ENCODE measurements around the gene MATN3. TPM values are rescaled to one million over a fixed set of nuclear protein-coding genes. Genes with fewer than 3 reads are reported as not detected.

The MATN3 gene
- total RNA-seq, 1 donor from 2014 or later = 0.08 TPM

DNA sequence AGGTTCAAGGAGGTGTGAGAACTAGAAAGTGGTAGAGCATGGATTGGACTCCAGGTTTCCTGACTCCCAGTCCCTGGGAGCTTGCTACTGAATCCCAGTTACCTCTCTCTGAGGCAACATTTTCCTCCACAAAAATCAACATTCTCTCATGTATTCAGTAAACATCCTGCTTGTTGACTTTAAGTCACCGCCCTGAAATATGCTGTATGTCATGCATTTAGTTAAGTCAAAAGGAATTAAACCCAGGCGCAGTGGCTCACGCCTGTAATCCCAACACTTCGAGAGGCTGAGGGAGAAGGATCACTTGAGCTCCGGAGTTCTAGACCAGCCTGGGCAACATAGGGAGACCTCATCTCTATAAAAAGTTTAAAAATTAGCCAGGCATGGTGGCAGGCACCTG lies 3.8 kb downstream of the MATN3 start:
- no peak for ATAC-seq
- no peak for DNase-seq (ENCODE audit: low spot score)

- no peak for DNase-seq (ENCODE audit: low spot score)
- no peak for ATAC-seq
These were observed 6.5 kb downstream of the MATN3 start for GRCh38 chr2:20005891-20006470.

DNA sequence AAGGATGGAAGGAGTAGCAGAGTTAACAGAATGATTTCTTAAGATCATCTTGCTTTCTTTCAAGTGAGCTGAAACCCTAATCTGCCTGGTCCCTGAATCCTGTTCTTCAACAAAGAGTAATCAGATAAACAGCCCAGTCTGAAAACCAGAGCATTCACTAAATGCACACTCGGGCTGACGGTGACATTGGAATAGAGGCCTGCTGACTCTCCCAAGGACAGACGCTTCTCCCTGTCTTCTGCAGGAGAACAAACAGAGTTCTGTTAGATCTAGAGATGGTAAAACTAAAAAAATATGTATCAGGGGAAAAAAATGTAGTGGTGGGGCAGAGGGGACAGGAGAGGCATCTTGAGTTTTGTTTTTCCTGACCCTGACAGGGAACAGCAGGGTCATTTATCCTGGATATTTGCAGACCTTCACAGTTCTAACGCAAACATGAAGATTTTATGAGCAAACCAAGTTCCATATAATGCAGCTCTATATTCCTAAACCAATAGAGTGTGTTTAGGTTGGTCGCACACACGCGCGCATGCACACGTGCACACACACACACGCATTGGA lies 7.3 kb downstream of the MATN3 start:
- no peak for DNase-seq (ENCODE audit: low spot score)
- ATAC-seq = no peak

GRCh38 chr2:20001361-20001863 lies 11.1 kb downstream of the MATN3 start:
- ATAC-seq = no peak
- DNase-seq (ENCODE audit: low spot score) = no peak

DNA sequence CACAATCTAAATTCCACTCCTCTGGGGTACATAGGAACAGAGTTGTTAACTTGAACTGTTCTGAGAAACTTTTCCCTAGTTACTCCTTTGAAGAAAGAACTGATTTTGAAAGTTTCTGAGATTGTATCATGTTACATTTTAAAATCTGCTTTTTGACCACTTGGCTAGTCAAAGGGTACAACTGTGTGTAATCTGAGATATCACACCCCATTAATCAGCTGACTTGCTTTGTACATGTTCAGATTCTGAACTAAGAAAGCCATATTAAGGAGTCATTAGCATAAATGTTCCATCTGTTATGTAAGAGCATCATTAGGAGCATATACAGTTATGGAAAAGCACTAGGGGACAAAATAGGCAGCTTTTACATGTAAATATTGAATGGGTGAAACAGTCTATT lies 18.7 kb downstream of the MATN3 start:
- DNase-seq (ENCODE audit: low spot score) (no peak), ATAC-seq (no peak)

GRCh38 chr2:19991895-19992294 lies 20.6 kb downstream of the MATN3 start:
- DNase-seq (ENCODE audit: low spot score) (no peak), ATAC-seq (no peak)

DNA sequence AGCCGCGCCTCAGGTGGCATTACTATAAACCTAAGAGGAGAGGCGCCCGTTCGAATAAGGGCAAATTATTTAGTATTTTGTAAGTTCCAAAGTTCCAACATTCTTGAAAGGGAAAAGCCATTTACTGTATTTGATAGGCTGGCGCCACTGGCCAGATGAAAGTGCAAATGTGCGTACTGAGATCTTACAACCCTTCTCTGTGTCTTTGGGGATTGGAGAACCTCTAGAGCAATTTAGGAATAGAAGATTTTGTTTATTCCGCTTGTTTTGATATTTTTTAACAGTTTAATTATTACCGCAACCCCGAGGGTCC lies 22.1 kb downstream of the MATN3 start:
- DNase-seq (ENCODE audit: low spot score) = no peak
- ATAC-seq = no peak

DNA sequence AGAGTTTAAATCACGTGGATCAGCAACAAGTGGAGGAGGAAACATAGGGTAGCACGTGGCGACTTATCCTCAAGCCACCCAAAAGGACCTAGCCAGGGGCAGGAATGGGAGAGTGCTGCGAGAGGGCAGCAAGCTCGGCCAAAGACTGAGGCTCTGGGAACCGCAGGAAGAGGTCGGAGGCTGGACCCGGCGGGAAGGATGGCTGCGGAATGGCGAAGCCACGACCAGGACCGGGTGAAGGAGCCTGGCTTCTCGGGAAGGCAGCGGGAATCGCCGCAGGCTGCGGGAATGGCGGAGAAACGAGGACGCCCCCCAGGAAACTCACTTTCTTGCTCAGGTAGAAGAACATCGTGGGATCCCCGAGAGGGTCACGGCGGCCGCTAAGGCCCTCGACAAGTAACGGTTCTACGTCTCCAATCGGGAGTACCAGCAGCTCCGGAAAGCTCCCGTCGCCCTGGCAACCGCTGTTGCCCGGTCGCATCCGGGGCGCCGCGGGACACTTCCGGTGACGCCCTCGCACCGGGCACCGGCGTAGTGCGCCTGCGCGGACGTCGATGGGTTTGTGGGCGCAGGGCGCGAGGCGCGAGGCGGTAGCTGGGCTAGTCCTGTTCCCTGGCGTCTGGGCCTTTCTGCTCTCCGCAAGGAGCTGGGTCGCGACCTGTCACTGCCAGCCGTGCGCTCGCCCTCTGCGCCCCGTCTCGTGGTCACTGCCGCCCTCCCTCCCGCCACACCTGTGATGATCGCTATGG lies 22.6 kb downstream of the MATN3 start, which contains the start of gene WDR35:
TSS of gene WDR35 (minus strand) at position 439 of the 749 bp plus-strand sequence. CDS start at position 349, 90 bp downstream.
- ATAC-seq (peak; percentile 99), DNase-seq (ENCODE audit: low spot score) (peak; percentile 94)

GRCh38 chr2:19989342-19989666 lies 23.2 kb downstream of the MATN3 start:
- DNase-seq (ENCODE audit: low spot score) (no peak), ATAC-seq (no peak)

- DNase-seq (ENCODE audit: low spot score) (no peak), ATAC-seq (no peak)
These were observed 23.9 kb downstream of the MATN3 start for GRCh38 chr2:19988600-19988999.

DNA sequence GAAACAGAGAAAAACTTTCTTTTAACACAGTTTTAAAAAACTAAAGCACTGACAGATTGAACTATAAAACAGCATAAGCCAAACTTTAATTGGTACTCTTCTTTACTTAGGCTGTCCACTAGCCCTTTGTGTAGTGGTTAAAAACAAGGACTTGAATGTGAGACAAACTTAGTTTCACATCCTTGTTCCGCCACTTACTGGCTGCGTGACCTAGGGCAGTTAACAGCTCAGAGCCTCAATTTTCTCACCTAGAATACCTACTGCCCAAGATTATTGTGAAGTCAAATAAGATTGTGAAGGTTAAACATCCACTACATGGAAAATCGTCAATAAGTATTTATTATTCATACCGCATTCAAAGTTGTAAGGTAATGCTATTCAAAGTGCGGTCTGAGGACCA lies 24.5 kb downstream of the MATN3 start:
- DNase-seq (ENCODE audit: low spot score) (no peak), ATAC-seq (no peak)

- DNase-seq (ENCODE audit: low spot score) (no peak), ATAC-seq (no peak)
These were observed 30.2 kb downstream of the MATN3 start for GRCh38 chr2:19982268-19982667.

- no peak for DNase-seq (ENCODE audit: low spot score)
- ATAC-seq = no peak
These were observed 32.5 kb downstream of the MATN3 start for GRCh38 chr2:19979932-19980331.

GRCh38 chr2:19973466-19973865 lies 39.0 kb downstream of the MATN3 start:
- ATAC-seq (no peak), DNase-seq (ENCODE audit: low spot score) (no peak)

DNA sequence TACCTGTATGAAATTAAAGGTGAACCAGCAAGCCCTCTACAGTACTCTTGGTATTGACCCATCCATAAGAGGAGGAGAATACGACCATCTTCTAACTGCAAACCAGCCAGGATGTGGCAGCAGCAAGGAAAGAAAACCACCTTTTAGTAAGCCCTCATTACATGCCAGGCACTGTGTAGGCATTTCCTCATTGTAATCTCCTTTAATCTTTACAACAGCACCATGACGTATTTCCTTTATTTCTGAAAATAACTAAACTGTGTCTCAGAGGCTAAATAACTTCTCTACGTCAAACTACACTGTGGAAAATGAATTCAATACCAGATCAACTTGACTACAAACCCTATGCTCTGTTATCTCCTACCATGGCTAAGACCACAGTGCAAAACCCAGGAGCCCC lies 40.8 kb downstream of the MATN3 start:
- DNase-seq (ENCODE audit: low spot score) = no peak
- no peak for ATAC-seq

GRCh38 chr2:19963386-19963785 lies 49.1 kb downstream of the MATN3 start:
- no peak for DNase-seq (ENCODE audit: low spot score)
- ATAC-seq = no peak

DNA sequence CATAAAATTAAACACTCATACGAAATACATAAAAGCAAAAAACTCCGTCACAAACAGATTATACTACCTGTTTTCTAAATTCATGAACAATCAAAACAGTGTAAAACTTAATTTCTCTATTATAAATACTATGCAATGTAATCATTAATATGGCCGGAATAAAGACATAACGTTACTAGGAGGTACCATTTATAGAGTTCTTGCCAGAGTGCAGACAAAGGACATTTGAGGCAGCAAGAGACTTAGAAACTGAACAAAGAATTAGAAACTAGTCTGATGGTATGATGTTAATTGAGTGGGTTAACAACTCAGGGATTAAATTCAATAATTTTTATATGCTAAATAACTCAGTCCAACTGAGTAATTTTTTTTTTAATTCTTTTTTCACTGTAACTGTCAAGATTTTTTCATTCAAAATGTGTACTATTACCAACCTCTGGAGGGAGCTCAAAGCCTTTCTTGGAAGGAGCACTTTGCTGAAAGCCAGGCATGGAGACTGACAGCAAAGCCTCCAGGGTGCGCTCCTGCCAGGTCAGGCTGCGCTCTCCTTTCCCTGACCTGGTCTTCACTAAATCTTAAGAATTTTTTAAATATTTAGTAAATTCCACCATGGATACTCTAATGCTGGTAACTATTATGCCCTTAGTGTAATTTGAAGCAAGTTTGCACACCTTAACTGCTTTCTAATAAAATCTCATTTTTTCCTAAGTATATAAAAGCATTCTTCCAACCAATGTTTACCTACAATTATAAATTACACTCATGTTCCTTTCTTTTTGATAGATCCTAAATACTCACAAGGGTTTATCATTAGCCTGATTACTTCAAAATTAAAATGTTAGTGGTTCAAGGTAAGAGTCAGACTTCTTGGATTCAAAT lies 56.7 kb downstream of the MATN3 start:
- peak; percentile 53 for DNase-seq (ENCODE audit: low spot score)
- peak; percentile 100 for ATAC-seq

GRCh38 chr2:19949071-19949470 lies 63.4 kb downstream of the MATN3 start:
- DNase-seq (ENCODE audit: low spot score) (no peak), ATAC-seq (no peak)

DNA sequence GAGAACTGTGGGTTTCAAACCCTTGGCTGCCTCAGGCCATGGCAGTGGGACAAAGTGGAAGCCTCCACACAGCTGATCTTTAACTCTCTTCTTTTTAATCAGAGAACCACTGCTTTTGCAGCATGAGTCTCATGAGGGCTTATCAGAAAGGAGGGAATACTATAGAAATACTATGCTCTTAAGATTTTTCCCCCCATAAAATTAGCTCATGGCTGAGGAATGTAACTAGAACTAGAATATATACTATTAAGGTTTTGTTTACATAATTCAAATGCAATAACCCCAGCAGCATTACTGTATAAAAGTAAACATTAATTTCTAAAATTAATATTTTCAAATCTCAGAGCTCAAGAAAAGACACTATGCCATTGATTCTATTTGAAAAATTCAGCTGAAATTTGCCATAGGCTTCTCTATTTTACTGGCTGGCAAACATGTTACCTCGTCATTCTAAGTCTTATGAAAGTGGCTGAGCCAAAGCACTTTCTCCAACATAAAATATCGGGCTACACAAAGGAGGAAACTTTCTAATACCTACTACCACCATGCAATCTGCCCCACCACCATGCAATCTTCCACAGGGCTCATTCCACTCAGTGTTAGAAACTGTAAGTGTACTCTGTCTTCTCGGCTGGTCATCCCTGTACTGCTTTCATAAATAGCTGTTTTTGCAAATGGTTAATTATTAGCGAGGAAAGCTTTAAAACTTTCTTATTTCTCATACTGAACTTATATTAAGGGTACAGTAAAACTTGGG lies 65.1 kb downstream of the MATN3 start:
- ATAC-seq (no peak), DNase-seq (ENCODE audit: low spot score) (no peak)

DNA sequence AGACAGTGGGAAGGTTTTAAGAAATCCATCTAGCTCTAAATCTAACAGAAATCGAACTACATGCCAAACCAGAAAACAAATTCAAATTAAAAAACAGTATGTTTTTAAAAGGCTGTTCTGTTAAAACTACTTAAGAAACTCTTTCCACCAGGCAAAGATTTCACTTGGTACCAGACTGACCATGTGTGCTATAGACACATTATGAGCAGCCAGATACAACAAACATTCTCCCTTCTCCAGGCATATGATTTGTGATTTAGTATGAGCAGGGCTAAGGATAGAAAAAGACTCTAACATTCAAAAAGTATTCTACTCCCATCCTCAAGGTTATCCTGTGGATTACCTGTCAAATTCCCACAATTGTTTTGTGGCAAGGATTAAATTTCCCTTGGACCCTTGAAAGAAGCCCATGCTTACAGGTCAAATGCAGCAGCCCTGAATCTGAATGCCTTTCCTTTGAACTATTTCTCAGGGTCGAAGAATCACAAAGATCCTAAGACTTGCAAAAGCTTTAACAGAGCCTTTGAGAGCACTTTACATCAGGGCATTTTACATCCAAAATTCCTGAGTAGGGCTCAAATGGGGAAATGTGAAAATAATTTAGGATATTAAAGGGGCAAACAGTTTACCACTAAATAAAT lies 68.1 kb downstream of the MATN3 start:
- DNase-seq (ENCODE audit: low spot score) (no peak), ATAC-seq (no peak)

All from left lobe of liver (tissue), 2 donors.